Stimulated activated CD4-positive, alpha-beta T cell treated with anti-CD3 and anti-CD28 coated beads, Interleukin-1b, Interleukin-23, amount 100 ng/mL, for 48 hours (primary cell): ENCODE results near the gene KCNH2.
"Not testable (repeated sequence)": the region's sequence is repeated elsewhere in the genome, so short reads cannot be mapped to it uniquely, and the experiment has no call there.

Experiments
- DNase-seq: peaks from one replicate; pipeline ENCODE4 v3.0.0-alpha.2; 2020

Gene KCNH2, protein sequence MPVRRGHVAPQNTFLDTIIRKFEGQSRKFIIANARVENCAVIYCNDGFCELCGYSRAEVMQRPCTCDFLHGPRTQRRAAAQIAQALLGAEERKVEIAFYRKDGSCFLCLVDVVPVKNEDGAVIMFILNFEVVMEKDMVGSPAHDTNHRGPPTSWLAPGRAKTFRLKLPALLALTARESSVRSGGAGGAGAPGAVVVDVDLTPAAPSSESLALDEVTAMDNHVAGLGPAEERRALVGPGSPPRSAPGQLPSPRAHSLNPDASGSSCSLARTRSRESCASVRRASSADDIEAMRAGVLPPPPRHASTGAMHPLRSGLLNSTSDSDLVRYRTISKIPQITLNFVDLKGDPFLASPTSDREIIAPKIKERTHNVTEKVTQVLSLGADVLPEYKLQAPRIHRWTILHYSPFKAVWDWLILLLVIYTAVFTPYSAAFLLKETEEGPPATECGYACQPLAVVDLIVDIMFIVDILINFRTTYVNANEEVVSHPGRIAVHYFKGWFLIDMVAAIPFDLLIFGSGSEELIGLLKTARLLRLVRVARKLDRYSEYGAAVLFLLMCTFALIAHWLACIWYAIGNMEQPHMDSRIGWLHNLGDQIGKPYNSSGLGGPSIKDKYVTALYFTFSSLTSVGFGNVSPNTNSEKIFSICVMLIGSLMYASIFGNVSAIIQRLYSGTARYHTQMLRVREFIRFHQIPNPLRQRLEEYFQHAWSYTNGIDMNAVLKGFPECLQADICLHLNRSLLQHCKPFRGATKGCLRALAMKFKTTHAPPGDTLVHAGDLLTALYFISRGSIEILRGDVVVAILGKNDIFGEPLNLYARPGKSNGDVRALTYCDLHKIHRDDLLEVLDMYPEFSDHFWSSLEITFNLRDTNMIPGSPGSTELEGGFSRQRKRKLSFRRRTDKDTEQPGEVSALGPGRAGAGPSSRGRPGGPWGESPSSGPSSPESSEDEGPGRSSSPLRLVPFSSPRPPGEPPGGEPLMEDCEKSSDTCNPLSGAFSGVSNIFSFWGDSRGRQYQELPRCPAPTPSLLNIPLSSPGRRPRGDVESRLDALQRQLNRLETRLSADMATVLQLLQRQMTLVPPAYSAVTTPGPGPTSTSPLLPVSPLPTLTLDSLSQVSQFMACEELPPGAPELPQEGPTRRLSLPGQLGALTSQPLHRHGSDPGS

DNA sequence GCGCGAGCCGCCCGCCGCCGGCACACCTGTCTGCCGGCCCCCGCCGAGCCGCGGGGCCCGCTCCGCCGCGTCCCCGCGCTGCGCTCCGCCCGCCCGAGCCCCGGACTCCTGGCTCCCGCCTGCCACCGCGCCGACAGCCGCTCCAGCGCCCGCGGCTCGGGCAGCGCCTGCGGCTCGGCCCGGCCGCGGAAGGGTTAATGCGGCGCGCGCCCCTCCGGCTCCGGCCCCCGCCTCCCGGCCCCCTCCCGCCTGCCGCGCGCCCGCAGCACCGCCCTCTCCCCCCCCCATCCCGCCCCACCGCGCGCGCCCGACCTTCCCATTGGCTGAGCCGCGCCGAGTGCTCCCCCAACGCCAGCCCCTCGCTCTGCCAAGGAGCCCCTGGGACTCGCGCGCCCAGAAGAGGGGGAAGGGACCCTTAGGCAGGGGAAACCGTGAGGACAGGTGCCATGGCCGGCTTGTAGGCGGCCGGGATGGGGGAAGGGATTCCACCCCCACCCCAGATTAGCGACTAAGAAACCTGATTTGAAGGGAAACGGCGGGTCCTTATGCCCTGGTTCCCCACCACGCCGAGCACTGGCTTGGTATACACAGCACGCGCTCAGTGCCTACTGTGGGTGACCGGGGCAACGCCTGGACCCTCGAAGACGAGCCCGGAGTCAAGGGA is at the start of gene KCNH2:
KCNH2 (minus strand) TSS at position 196 of the 664 bp plus-strand sequence. CDS start 408 bp downstream, outside the sequence.
- DNase-seq = no peak

DNA sequence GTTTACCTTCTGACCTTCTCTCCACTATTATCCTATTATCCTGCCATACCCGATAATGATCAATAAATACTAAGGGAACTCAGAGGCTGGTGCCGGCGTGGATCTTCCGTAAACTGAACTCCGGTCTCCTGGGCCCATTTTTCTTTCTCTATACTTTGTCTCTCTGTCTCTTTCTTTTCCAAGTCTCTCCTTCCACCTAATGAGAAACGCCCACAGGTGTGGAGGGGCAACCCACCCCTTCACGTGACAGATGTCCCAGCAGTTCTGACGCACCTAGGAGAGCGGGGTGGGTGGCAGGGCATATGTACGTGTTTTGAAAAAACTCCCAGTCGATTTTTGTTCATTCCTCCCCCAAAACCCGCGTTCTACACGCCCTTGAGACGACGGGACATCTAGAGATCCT is 49.6 kb upstream of the KCNH2 start:
- DNase-seq = not testable (repeated sequence)

DNA sequence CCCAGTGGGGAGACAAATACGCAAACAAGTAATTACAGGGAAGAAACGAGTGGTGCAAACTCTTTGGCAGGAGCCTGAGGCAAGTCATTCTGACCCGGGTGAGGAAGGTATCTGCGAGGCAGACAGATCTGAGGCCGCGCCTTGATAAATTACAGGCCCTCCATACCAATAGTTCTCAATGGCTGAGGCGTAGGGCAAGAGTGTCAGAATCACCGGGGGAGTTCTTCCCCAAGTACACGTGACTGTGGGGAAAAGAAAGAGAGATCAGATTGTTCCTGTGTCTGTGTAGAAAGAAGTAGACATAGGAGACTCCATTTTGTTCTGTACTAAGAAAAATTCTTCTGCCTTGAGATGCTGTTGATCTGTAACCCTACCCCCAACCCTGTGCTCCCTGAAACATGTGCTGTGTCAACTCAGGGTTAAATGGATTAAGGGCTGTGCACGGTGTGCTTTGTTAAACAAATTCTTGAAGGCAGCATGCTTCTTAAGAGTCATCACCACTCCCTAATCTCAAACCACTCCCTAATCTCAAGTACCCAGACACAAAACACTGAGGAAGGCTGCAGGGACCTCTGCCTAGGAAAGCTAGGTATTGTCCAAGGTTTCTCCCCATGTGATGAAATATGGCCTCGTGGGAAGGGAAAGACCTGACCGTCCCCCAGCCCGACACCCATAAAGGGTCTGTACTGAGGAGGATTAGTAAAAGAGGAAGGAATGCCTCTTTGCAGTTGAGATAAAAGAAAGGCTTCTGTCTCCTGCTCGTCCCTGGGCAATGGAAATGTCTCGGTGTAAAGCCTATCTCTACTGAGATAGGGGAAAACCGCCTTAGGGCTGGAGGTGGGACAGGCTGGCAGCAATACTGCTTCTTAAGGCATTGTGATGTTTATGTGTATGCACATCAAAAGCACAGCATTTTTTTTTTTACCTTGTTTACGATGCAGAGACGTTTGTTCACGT is 48.9 kb upstream of the KCNH2 start:
- not testable (repeated sequence) for DNase-seq

DNA sequence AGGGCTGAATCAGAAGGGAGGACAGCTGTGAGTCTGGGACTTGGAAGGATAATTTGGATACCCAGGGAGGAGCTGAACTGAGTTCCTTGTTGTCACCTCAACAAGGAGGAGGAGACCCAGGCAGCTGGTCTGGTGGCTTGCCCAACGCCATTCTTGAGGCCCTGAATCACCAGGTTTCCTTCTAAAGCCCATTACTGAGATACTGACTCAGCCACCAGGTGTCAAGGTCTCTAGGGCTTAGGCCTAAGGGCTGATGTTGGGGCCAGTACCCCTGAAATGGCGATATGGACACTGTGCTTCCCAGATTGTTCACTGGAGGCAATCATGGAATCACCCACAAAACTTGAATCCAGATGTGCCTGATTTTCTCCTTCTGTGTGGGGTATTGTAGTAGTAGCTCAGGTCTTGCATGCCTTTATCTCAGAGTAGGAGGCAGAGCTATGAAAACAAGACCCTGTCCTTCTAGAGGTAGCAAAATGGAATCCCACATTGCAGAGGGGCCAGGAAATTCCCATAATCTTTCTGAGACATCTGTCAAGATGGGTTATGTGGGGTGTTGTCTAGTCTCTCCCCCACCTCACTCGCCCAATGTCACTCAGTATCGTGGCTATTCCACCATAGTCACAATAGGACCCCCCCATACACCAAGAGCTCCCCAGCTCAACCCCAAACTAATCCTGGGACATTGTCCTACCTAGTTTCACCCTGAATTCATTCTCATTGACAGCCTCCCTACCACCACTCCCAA is 48.0 kb upstream of the KCNH2 start:
- no peak for DNase-seq

DNA sequence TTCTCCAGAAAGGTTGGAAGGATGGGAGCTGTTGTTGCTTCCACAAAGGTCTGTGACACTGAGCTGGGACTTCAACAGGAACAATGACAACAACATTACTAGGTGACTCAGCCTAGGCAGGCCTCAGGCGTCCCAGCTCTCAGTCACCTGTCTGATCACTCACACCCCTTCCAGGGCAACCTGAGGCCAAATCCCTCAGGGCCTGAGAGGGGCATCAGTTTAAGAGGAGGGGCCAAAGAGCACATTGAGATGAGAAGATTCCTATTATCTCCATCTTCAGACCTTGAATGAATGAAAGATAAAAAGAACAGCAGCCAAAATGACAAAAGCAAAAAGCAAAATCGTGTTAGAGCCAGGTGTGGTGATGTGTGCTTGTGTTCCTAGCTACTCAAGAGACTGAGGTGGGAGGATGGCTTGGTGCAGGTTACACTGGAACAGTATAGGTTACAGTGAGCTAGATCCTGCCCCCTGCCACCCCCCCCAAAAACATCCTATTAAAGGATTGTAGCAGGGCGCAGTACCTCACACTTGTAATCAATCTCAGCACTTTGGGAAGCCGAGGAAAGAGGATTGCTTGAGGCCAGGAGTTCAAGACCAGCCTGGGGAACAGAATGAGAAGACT is 46.4 kb upstream of the KCNH2 start, which contains the start of gene ATG9B:
ATG9B (minus strand) TSS at position 60 of the 622 bp plus-strand sequence. CDS start 71 bp downstream, outside the sequence.
- no peak for DNase-seq

DNA sequence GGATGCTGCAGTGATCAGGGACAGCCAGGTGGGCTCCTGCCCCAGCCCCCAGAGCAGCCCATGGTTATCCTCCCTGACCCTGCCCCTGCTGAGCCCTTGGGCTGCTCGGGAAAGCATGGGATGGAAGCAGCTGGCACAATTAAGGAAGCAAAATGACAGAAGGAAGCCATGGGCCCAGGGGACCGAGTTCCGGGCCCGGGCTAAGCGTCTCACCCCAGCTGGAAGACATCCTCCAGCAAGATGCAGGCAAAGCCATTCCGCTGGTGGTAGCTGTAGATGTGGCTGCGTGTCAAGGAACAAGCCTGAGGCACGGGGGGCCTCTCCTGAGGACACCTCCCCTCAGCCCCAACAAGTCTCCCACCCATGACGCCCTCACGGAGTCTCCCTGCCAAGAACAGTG is 45.1 kb upstream of the KCNH2 start:
- DNase-seq = no peak

DNA sequence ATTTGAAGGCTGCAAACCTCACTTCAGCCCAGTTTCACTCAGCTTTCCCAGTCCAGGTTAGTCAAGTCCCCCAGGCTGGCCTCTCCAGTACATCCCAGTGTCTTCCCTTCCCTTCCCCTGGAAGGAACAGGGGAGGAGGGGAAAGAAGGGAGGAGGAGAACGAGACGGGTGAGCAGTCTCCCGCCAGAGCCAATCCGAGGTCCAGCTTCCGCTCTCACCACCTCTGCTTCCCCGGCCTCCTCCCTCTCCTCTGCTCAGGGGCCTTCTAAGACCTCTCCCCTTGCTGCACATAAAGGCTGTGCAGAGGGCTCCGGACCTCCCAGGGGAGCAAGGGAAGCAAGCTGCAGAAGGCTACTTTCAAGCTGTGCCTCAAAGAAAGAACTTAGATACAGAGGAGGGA is 42.1 kb upstream of the KCNH2 start:
- no peak for DNase-seq

DNA sequence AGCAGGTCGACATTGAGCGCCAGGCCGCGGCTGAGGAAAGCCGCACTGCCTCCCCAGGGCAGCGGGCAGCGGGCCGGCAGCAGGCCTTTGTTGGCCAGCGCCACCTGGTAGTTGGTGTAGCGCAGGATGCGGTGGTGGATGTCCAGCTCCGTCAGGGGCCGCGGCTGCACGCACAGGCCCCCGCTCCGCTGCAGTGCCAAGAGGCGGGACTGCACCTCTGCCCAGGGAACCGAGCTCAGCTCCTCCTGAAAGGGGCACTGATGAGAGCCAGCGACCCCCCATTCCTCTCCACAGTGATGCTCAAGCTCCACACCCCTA is 41.0 kb upstream of the KCNH2 start:
- no peak for DNase-seq

DNA sequence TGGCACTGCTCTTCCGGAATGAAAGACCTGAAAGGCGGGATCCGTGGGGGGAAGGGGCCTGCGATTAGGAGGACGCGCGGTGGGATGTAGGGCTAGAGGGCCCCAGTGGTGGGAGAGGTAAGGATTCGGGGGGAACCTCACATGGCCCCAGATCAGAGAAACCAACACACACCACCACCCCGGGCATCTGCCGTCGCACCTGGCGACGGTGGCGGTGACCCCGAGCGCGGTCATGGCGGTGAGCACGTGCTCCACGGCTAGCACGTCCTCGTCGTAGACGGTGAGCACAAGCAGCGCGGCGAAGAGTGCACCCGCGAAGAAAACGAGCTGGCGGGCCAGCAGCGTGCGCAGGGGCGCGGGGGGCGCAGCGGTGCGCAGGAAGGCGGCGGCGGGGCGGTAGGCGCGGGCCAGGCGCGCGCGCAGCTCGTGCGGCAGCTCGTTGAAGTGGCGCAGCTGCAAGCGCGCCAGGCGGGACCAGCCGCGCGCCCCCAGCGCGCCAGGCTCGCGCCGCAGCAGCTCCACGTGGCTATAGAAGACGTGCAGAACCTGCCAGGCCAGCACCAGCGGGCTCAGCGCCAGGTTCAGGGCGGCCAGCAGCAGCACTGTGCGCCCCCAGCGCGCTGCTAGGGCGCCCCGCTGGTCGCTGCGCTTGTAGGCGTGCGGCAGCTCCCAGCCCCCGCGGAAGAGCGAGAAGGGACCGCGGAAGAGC is 40.5 kb upstream of the KCNH2 start:
- peak; percentile 45 for DNase-seq

DNA sequence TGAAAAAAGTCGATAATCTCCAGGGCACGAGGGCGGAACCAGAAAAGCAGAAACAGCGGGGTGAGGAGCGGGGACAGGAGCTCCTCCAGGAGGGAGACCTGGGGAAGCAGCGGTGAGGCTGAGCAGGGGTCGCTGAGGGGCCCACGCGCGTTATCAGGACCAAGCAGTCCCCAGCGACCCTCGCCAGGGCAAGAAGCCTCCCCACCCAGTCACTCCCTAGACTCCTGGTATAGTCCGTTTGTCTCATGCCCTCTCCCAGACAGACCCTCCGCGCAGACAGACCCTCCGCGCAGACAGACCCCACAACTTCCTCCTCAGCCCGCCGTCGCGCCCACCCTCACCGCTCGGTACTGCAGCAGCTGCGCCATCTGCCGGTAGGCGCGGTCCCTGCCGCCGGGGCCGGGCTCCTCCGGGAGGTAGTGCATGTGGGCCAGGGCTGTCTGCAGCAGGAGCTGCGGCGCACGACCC is 39.9 kb upstream of the KCNH2 start:
- peak; percentile 82 for DNase-seq

DNA sequence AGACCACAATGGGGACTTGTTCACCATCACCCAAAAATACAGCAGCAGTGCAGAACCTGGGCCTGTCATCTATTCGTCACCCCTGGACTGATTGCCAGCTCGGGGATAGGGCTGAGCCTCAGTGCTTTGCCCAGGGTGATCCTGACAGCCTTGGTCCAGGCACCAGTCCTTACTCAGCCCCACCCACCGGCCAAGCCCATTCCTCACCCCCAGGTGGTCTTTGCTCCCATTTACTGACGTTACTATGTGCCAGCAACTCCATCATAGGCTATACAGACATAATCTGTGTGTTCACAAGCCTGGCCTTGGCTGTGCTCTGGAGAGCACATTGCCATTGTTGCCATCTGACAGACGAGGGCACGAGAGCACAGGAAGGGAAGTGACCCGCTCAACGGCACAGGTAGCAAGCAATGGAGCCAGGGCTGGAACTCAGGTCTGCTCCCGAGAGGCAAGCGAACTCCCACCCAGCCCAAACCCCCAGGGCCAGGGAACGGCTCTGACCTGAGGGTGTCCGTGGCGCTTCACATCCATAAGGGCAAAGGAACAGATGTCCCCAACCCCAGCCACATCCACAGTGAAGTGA is 39.3 kb upstream of the KCNH2 start:
- no peak for DNase-seq

DNA sequence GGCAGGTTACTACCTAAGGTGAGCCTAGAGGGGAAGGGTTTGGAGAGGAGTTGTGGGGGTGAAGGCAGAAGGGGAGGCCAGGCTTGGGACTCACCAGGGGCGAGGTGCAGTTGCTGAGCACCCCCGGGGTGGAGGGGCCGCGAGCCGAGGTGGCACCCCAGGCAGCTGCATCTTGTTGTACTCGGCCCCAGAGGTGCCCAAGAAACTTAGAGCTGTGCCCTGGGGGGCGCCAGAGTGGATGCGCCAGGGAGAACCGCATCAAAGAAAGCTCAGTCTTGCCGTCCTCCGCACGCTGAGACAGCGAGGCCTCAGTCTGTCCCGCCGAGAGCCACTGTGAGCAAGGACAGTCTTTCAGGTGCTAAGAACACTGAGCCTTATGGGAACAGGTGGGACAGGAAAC is 38.8 kb upstream of the KCNH2 start:
- no peak for DNase-seq

DNA sequence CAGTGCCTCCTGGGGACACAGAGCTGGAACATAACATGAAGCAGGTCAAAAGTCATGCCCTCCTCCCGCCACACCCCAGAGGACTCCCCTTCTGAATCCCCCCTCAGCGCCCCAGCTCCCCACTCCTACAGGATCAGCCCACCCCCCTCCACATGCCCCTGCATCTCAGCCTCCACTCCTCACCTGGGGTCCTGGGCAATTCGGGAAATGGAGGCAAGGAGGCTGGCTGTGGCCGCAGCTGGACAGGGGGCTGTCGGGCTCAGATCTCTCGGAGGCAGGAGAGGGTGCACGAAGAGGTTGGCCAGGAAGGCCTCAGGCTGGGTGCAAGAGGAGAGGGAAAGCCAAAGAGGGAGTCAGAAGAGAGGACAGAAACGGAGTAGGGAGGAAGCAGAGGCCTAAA is 38.4 kb upstream of the KCNH2 start:
- DNase-seq = no peak

DNA sequence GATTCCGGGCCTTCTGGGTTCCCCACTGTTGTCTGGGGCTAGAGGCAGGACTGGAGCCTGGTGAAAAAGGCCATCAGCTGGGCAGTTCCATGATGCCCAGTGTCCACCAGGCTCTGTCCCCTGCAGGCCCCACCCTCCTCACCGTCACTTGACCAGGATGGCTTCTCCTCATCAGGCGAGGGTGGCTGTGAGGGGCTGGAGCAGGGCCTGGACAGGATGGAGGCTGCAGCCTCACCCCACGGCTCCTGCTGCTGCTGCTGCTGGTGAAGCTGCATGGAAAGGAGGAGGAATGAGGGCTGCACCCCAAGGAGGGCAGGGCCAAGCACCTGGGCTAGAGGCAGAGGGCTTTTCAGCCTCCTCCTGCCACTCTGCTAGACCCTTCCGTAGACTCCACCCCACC is 37.8 kb upstream of the KCNH2 start:
- no peak for DNase-seq

DNA sequence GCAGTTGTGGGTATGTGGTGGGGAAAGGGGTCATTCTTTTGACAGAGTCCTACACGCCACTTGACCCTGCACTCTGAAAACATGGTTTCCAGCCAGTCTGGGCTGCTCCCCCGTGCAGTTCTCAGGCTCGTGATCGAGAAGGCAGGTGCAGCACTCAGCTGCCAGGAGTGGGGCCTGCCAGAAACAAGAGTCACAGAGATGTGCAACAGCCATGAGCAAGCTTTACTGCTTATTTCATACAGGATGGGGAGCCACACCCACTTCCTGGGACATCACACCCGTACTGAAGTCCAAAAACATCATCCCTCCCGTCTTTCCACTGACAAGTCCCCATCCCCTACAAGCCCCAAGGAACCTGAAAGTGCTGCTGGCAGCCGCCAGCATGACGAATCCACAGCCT is 36.8 kb upstream of the KCNH2 start:
- DNase-seq = peak; percentile 49

DNA sequence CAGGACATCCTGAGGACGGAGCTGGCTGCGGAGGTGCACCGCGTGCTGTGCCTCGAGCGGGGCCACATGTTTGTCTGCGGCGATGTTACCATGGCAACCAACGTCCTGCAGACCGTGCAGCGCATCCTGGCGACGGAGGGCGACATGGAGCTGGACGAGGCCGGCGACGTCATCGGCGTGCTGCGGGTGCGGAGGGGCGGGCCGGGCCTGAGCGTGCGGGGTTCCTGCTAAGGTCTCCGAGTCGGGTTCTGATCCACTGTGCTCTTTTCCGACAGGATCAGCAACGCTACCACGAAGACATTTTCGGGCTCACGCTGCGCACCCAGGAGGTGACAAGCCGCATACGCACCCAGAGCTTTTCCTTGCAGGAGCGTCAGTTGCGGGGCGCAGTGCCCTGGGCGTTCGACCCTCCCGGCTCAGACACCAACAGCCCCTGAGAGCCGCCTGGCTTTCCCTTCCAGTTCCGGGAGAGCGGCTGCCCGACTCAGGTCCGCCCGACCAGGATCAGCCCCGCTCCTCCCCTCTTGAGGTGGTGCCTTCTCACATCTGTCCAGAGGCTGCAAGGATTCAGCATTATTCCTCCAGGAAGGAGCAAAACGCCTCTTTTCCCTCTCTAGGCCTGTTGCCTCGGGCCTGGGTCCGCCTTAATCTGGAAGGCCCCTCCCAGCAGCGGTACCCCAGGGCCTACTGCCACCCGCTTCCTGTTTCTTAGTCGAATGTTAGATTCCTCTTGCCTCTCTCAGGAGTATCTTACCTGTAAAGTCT is 35.8 kb upstream of the KCNH2 start:
- peak; percentile 93 for DNase-seq

DNA sequence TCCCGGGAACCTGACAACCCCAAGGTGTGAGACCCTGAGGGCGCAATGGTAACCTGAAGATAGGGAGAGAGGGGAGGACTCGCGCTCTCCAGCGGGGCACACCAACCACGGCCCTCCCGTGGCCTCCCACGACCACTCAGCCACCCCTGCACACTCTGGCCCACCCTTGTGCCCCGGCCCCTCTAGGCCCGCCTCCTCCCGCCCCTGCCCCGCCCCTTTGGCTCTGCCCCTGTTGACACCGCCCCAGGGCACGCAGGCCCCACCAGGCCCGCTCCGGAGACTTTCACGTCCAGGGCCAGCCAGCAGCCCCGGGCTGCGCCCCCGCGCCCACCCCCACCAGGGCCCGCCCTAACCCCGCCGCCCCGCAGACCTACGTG is 35.2 kb upstream of the KCNH2 start:
- DNase-seq = no peak

DNA sequence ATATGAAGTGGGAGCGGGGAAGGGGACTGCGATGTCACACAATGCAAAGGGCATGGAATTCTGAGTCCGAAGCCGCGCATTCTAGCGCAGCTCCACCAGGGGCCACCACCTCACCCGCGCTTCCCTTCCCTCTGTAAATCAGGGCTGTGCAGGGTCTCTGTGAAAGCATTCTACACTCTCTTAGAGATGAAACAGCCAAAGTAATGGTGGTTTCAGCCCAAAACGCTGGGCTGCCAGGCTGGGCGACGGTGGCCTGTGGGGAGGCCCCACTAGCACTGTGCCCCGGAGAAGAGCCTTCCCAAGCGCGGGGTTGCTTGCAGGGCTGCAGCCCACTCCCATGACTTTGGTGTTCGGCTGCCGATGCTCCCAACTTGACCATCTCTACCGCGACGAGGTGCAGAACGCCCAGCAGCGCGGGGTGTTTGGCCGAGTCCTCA is 34.8 kb upstream of the KCNH2 start:
- no peak for DNase-seq
